Fibroblast of the conjunctiva (primary cell): ENCODE data around the gene SLC44A5.
"Not testable (repeated sequence)": the region's sequence is repeated elsewhere in the genome, so short reads cannot be mapped to it uniquely, and the experiment has no call there.

ENCODE experiments used
- DNase-seq: peaks from one replicate; pipeline ENCODE4 v3.0.0-alpha.2; 2010; ENCODE audit warnings: low read depth

The SLC44A5 gene

DNA sequence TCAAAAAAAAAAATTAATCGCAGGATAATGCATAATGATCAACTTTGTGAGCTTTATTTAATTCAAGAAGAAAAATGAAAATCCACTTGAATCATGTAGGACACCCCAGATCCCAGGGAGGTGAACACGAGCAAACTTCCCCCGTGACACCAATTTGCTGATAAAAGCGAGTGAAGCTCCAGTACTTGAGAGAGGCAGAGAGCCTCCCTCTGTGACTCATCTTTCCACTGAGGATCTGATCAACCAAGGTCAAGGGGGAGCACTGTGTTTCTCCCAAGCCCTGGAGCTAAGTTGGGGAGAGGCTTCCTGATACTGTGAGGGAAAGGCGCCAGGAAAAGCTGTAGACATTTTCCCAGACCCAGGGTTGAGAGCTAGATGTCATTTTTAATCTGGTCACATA lies 160.9 kb downstream of the SLC44A5 start:
- DNase-seq, result no peak

DNA sequence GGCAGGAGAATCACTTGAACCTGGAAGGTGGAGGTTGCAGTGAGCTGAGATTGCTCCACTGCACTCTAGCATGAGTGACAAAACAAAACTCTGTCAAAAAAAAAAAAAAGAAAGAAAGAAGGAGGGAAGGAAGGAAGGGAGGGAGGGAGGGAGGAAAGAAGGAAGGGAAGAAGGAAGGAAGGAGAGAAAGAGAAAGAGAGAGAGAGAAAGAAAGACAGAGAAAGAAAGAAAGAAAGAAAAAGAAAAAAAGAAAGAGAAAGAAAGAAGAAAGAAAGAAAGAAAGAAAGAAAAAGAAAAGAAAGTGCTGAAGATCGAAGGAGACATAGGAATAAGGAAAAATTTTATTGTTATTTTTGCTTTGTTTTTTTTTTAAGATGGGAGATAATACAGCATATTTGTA lies 166.7 kb downstream of the SLC44A5 start:
- DNase-seq, result no peak

DNA sequence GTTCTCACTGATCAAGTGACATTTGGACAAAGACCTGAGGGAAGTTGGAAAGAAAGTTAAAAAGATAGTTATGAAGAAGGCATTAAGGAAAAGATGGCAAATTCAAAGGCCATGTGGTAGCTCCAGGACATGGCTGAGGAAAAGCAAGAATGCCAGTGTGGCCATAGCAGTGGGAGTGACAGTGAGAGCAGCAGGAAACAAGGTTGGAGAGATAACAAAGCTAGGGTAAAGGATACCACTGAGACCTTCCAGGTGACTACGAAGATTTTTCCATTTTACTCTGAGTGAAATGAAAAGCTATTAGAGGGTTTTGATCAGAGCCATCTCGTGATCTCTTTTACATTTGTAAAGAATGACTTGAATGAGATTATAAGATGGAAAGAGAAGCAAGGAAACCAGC lies 170.6 kb downstream of the SLC44A5 start:
- no peak for DNase-seq

DNA sequence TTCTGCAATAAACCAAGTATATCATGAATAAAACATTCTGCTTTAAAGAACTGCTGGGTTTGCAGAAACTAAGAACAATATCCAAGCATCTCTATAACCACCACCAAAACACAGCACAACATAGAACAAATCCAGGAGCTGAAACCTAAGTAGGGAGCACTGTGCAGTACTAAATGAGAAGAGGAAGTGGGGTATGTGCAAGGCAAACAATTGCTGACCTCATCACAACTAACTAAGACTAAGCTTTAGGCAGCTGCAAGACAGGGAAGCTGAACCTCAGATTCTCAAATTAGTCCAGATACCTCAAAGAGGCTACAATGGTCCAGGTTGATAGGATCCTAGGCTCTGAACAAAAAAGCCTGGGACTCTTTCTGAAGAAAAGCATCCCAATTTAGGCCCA lies 172.6 kb downstream of the SLC44A5 start:
- no peak for DNase-seq

GRCh38 chr1:75431843-75432242 lies 179.1 kb downstream of the SLC44A5 start:
- DNase-seq, result no peak

DNA sequence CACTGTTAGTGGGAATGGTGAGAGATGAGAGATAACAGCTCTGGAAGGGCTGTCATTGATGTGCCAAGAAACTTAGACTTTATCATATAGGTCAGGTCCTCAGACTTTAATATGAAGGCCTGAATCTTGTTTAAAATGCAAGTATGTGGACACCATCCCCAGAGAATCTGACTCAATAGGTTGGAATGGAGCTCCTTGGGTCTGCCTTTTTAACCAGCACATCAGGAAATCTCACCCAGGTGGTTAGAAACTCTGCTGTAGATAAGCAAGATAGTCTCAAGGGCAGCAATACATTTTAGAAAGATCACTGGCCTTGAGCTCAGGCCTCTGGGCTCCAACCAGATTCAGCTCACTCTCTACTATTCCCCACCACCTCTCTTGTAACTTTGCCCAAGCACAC lies 180.4 kb downstream of the SLC44A5 start:
- no peak for DNase-seq

GRCh38 chr1:75426688-75427087 lies 184.2 kb downstream of the SLC44A5 start:
- DNase-seq, result no peak

DNA sequence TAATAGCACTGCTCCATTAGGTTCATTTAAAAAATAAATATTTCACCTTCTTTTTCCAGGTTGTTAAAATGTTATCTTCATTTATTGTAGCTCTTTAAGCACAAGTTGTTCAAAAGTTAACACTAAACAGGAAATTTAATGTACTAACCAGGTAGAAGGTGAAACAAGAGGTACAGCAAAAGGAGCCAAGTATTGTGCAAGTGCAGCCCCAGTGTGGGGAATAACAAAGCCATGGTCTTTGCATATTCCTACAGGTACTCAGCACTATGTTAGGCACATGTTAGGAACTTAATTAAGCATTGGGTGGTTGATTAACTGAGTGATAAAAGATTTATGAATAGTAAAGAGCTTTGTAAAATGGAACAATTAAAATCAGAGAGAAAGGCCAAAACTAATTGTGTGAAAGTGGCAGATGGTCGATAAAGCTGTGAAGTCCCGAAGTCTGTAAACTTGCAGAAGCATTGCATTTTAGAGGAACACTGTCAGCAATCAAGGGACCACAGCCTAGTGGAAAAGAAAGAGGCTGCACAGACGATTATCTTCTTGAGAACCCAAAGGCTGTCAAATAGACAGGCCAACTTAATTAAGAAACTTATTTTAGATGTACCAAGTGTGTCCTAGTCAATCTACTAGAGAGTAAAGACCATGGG lies 185.8 kb downstream of the SLC44A5 start:
- DNase-seq, result no peak

DNA sequence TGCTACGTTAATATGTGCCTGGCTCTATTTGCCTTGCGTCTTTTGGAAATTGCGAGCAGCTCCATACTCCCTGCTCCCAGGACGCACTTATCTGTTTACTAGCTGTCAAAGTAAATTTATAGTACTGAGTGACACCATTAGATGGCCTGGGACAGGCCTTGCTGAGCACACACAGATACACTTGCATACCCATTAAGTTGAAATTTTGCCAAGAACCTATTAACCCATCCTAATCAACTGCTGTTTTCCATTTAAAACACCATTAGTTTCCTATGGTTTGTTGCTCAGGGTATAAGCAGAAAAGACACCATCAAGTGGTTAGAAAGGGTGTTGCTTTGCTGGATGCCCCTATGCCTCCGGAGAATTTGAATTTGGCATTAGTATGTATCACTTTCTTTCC lies 187.3 kb downstream of the SLC44A5 start:
- DNase-seq, result no peak

GRCh38 chr1:75423136-75423535 lies 187.8 kb downstream of the SLC44A5 start:
- no peak for DNase-seq

- DNase-seq, result no peak
These were observed 189.5 kb downstream of the SLC44A5 start for GRCh38 chr1:75421371-75421770.

- DNase-seq, result no peak
These were observed 195.7 kb downstream of the SLC44A5 start for GRCh38 chr1:75415187-75415586.

- no peak for DNase-seq
These were observed 198.3 kb downstream of the SLC44A5 start for GRCh38 chr1:75412616-75413015.

DNA sequence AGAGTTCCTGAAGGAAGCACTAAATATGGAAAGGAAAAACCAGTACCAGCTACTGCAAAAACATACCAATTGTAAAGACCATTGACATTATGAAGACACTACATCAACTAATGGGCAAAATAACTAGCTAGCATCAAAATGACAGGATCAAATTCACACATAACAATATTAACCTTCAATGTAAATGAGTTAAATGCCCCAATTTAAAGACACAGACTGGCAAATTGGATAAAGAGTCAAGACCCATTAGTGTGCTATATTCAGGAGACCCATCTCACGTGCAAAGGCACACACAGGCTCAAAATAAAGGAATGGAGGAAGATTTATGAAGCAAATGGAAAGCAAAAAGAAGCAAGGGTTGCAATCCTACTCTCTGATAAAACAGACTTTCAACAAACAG lies 206.2 kb downstream of the SLC44A5 start:
- DNase-seq, result not testable (repeated sequence)

- not testable (repeated sequence) for DNase-seq
These were observed 207.7 kb downstream of the SLC44A5 start for GRCh38 chr1:75403147-75403646.

DNA sequence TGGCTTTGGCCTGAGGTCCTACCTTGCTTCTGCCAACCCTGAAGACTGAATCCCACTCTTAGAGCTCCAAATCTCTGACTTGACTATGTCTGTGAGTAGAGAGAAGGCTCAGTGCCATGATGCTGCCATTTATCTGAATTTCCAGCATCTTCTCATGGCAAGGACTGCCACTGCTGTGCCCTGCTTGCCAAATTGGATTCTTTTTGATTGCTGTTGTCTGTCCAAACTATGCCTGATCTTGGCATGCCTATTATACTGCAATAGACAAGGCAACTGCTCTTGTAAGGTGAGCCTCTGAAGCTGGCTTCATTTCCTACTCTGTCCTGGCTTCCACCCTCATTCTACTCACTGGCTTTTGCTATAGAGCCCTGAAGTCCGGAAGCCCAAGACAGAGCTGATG lies 210.2 kb downstream of the SLC44A5 start:
- no peak for DNase-seq

- no peak for DNase-seq
These were observed 214.2 kb downstream of the SLC44A5 start for GRCh38 chr1:75396745-75397144.

GRCh38 chr1:75396260-75396659 lies 214.7 kb downstream of the SLC44A5 start:
- DNase-seq, result no peak

DNA sequence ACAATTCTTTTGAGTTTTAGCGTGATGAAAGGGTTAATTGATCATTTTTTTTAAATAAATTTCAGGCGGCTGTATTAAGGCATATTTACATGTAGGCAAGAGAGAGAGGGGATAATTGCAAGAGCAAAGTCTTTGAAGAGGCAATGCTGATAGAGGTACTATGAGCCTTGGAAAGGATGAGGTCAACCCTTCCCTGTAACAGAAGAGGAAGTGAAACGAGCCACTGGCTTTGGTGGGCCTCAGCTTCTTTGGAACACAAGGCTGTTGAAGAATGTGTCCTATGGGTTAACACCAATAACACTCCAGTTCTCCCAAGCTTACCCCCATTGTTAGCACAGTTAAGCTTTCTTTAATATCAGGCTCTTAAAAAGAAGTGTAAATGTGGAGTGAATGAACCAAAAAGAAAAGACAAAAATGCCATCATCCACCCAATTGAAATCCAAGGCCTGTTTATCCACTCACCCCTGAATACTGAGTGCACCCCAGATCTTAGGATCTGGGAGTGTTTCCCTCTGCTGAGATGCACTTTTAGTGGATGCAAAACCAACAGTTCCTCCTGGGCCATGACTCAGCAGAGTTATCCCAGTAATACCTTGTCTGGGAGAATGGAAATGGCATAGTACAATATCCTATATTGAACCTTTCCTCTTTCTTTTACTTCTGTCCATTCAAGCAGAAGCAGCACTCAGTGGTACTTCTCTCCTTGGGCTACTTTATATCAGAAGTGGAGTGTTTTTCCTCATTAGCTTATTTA lies 216.4 kb downstream of the SLC44A5 start:
- DNase-seq, result no peak

DNA sequence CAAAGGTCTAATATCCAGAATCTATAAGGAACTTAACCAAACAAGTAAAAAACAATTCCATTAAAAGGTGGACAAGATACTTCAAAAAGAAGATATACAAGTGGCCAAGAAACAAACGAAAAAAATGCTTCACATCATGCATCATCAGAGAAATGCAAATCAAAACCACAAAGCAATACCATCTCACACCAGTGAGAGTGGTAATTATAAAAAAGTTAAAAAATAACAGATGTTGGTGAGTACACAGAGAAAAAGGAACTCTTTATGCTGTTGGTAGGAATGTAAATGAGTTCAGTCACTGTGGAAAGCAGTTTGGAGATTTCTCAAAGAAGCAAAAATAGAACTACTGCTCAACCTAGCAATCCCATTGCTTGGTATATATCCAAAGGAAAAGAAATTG lies 218.6 kb downstream of the SLC44A5 start:
- no peak for DNase-seq

GRCh38 chr1:75375476-75376447 lies 235.2 kb downstream of the SLC44A5 start:
- DNase-seq, result not testable (repeated sequence)

DNA sequence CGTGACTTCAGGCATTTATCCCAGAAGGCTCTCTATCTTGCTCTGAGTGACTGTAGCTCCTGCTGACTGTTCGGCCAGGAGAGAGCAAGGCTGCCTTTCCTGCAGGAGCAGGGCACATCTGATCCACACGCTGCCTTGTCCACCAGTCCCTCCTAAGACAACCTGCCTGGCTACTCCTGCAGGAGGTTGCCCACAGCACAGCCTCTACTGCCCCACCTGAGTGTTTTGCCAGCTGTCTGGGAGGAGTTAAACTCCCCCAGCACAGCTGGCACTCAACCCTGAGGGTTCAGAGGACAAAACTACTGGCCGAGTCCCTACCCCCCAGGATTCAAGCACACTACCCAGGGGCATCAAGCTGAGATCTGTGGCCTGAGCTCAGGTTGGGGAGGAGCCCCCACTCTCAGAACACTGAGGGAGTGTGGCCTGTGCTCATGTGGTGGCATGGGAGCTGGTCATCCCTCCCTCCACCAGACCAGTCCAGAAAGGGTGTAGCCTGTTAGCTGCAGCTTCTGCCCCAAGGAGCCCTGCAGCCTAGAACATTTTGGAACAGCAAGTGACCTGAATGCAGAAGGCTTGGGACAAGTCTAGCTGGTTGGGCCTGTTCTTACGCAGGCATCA lies 237.3 kb downstream of the SLC44A5 start:
- no peak for DNase-seq
